ENCODE results near the gene DIABLO.

DNA sequence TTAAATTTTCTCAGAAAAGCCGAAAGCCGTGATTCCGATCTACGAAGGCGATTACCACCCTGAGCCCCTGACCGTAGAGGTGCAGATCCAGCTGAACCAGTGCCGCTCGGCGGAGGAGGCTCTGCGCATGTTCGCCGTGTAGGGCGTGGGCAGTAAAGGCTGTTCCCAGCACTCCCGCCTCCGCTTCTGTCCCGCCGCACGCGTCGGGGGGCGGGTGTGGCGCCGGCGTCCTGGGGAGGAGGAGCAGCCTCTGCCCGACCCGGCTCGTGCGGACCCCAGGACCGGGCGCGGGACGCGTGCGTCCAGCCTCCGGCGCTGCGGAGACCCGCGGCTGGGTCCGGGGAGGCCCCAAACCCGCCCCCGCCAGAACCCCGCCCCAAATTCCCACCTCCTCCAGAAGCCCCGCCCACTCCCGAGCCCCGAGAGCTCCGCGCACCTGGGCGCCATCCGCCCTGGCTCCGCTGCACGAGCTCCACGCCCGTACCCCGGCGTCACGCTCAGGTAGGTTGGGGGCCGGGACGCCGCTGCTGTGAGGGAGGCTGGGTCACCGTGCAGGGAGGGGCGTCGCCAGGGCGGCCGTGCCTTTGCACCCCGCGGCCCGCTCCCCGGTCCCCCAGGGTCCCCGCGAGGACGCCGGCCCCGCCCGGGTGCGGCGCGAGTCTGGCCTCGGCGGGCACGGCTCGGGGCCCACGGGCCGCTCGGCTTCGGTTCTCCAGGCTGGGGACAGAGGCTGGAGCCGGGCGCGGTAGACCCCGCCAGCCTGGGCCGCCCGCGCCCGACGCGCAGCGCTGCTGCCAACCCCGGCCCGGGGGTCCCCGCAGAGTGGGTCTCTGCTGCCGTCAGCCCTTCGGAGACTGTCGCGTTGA is 22.3 kb downstream of the DIABLO start, which contains the start of gene B3GNT4:
- TF ChIP-seq POLR2AphosphoS5 (IDR thresholded peaks at IDR 0.05), result peak; percentile 62
- TF ChIP-seq CTCF (IDR thresholded peaks at IDR 0.05), result no peak

Measured in prostate gland (tissue), 2 donors.